ENCODE measurements around the gene USP15.

USP15 gene

DNA sequence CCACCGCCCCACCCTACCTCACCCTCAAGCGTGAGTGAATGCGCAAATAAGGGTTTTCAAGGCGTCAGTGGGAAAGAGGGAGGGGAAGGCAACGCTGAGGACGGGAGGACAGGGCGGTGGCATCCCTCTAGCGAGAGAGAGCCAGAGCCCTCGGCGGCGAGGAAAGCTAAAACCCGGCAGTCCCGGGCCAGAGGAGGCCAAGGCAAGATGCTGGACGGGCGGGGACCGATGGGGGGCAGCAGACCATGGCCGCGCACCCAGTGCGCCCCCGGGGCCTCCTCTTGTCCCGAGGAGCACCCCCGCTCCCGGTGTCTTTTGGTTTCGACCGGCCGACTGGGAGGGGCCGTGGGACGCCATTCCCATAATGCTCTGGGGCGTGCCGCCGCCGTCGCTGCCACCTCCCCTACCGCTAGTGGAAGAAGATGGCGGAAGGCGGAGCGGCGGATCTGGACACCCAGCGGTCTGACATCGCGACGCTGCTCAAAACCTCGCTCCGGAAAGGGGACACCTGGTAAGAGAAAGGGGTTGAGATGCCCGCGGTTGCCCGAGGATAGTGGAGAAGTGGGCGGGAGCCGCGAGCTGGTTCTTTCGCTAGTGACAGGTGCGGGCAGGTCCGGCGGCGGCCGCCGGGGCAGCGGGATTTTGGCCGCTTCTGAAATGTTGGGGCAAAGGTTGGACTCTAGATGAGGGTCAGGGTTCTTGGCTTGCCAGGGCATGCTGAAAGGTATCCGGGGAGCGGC, at the start of gene USP15:
Gene USP15 (plus strand): TSS at position 412 of the 740 bp plus-strand sequence. CDS start 11 bp downstream, at position 423.
- peak; percentile 94 for DNase-seq

DNA sequence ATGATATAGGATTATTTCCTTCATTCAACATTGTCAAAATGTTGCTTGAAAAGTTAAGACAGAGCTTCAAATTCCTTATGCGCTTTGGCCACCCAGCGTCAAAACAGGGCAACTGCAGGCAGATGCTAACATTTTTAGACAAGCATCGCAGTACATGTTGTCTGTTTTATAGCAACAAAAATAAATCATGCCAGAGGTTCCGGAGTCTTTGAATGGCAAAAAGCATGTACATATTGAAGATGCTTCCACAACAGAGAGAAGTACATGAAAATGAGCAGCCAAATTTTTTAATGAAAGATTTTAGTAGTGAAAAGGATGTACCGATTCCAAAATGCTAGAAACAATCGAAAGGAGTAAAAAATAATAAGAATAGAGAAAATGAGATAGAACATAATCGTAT, 49.8 kb upstream of the USP15 start:
- peak; percentile 5 for DNase-seq

DNA sequence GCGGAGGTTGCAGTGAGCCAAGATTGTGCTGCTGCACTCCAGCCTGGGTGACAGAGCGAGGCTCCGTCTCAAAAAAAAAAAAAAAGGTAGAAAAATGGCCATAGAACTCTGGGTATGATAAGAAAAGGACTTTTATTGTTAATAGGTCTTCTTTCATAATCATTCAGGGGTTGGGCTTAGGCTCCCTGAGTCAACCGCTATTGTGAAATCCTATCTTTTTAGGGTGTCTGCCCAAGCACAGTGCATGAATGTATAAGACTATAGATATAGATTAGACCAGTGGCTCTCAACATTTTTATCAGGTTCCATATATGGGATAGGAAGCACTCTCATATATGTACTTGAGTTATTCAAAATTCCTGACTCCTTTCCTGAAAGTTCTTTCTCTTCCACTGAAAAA, 48.7 kb upstream of the USP15 start:
- no peak for DNase-seq

DNA sequence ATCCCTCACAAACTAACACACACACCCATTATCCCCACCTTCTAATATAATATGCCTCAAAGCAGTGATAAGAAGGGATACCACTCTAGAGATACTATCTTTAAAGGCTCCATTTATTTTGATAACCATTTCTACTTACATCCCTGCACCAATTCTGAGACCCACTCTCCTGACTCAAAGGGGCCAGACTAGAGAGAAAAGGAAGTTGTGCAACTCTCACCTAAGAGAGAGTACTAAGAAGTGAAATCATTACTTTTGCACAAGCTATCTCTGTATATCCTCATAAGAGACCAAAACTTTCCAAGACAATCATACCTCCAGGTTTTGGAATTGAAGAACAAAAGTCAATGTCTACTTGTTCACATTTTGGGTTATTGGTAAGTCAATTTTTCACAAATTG, 45.4 kb upstream of the USP15 start:
- DNase-seq, result no peak

DNA sequence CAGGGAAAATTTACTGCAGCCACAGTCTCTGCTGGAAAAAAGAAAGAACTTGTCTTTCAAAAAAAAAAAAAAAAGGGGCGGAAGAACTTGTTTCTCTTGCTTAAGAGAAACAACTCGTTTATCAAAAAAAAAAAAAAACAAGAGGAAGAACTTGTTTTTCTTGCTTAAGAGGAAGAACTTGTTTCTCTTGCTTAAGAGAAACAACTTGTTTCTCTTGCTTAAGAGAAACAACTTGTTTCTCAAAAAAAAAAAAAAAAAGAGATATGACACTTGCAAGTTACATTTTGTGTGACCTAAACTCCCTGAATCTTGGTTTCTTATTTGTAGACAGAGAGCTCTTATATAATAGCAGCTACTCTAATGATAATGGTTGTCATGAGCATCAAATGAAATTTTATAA, 44.7 kb upstream of the USP15 start:
- no peak for DNase-seq

DNA sequence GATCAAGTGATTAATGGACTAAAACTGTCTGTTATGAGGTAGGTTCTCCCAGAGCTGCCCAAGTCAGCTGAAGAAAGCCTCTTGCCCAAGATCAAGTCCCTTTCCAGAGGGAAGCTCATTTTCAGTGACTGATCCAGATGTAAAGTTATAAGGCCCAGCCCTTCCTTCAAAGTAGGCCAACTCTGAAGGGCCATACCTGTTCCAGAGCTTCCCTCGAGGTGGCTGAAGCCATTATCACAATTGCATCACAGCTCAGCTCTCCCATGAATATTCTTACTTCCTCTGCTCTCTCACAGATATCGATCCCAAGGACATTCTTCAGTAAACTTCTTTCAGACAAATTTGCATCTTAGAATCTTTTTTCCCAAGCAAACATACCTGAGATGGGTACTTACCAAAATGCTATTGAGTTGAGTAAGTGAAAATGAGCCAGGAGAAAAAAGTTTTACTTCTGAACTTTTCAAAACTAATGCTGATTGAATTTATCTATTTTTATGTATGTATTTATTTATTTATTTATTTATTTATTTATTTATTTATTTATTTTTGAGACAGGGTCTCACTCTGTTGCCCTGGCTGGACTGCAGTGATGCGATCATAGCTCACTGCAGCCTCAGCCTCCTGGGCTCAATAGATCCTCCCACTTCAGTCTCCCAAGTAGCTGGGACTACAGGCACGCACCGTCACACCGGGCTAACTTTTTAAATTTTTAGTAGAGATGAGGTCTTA, 42.6 kb upstream of the USP15 start:
- no peak for DNase-seq

DNA sequence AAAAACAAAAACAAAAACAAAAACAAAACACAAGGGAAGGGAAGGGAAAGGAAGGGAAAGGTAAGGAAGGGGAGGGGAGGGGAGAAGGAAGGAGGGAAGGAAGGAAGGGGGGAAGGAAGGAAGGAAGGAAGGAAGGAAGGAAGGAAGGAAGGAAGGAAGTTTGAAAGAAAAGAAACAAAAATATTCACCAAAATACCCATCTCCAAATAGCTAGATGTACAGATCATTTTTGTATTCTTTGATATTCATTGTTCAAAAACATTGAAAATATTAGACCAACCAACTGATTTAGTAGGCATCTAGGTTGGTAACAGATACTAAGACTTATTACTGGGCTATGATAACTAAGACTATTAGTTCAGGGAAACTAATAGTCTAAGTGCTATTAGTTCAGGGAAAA, 39.1 kb upstream of the USP15 start:
- DNase-seq, result no peak

DNA sequence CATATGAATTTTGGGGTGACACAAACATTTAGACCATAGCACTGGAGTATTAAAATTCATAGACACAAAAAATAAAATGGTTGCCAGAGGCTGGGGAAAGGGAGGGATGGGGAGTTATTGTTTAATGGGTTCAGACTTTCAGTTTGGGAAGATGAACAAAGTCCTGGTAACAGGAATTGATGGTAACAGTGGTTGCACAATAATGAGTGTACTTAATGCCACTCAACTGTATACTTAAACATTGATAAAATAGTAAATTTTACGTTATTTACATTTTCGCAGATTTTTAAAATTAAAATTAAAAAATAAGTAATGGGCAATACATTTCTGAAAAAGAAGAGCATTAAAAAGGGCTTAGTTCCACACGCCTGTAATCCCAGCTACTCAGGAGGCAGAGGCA, 35.6 kb upstream of the USP15 start:
- DNase-seq, result no peak

DNA sequence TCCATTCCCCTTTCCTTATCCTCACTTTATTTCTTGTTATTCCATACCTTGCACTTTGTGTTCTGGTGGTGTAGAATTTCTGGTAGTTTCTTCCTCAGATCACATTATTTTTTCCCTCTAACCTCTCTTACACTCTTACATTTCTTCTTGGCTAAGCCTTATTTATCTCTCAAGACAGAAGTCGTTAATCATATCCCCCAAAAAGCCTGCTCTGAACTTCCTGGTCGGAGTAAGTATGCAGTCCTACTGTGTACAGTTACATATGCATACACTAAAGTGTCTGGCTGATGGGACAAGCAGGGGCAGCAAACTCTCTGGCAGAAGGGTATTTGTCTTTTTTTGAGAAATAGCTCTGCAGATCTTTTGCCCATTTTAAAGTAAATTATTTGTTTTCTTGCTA, 33.1 kb upstream of the USP15 start:
- DNase-seq, result no peak

DNA sequence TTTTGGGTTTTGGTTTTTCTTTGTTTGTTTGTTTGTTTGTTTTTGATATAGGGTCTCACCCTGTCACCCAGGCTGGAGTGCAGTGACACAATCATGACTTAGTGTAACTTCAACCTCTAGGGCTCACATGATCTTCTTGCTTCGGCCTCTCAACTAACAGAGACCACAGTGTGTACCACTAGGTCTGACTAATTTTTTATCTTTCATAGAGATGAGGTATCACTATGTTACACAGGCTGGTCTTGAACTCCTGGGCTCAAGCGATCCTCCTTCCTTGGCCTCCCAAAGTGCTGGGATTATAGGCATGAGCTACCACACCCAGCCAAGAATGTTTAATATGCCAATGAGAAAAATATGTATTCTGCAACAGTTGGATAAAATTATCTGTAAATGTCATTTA, 29.6 kb upstream of the USP15 start:
- no peak for DNase-seq

DNA sequence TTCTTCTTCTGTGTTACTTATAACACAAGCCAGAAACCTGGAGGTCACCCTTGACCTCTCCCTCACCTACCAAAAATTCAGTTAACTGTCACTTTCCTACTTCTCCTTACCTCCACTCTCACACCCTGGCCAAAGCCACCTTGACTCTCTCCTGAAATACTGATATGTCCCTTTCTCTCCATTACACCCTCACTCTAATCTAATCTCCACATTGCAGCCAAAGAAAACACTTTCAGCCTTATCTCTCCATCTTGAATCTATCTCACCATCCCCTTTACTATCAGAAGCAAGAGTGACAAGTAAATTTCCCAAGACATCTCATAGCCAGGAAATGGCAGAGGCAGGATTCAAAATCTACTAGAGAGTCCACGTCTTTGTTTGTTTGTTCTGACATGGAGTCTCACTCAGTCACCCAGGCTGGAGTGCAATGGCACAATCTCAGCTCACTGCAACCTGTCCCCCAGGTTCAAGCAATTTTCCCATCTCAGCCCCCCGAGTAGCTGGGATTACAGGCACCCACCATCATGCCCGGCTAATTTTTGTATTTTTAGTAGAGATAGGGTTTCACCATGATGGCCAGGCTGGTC, 28.0 kb upstream of the USP15 start:
- DNase-seq, result no peak

DNA sequence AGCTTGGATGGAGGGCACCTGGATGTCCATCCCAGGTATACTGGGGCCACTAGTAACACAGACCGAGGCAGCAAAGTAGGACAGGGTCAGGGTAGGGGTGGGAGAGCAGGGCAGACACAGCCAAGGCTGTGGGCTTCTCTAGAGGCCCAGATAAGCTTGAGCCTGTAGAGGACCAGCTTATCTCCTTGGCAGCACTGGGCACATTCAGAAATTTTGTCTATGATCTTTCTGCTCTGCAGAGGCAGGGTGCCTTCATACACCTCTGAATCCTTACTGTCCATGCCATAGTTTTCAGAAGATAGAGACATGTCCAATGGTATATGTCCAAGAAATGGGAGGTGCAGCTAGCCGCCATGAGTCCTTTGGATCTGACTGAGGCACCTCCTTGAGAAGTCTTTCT, 26.4 kb upstream of the USP15 start:
- DNase-seq, result no peak

DNA sequence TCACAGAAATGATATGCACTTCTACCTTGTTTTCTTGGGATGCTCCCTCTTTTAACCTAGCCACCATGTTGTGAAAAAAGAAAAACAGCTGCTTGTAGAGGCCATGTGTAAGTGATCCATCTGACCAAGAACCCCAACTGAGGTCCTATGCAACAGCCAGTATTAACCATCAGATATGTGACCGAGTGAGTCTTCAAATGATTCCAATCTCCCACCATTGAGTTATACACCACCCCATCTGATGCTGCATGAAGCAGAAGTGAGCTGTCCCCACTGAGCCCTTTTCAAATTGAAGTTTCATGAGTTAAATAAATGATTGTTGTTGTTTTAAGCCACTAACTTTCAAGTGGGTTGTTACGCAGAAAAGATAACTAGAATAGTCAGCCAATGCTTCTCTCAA, 20.6 kb upstream of the USP15 start:
- DNase-seq, result no peak

DNA sequence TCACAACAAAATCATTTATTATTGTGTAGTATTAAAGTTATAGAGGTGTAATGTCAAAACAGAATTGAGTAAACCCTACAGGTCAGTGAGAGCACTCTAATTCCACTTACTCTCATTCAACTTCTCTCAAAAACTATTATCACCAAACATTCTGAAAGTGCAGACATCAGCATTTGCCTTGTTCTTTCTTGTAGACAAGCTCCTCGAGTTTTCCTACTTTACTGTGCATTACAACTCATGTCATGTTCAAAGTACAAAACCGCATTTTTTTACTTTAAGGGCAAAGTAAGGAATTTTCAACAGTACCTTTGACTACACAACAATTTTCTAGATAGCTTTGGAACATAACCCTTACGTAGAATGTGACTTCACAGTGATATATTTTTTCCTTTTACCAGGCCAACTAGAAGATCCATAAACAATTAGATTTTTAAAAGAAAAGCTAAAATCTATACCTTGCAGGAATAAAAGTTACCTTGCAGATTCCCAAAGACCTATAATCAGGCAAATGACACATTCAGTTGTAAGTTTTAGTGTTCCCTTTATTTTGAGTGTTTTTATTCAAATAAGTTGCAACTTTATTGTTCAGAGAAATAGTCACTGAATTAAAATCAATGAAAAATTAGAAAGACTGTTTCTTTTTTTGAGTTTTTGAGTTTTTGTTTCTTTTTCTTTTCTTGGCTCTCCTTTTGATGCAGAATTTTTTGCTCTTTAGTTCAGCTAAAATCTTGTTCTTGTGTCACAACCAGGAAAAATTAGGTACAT, 12.7 kb upstream of the USP15 start:
- DNase-seq, result no peak

DNA sequence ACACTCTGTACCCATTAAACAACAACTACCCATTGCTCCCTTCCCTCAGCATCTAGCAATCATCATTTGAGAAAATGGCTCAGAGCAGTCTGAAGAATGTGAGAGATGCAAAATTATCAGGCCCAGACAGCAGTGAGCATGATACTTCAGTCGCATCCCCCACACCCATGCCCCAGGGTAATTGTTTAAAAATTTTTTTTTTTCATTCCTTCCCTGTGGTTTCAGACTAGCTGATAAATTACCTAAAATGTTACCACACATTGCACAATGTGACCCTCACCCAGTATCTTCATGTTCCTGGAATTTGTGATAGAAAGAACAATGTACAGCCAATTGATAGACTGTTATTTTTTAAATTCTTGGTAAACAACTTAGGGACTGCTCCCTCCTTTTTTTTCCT, 11.3 kb upstream of the USP15 start:
- no peak for DNase-seq

DNA sequence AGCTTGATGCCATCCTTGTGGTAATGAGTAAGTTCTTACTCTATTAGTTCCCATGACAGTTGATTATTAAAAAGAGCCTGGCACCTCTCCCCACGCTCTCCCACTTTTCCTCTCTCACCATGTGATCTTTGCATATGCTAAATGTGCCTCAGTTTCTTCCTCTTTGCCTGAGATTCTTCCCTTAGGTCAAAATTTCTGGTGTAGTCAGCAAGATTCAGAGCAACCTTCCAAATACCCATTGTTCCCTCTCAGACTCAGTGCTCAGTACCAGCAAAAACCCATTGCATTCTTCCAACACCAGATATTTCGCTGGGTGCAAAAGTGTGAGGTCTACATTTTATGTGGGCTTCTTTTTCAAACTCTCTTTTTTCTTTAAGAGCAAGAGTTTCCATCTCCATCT, 10.8 kb upstream of the USP15 start:
- DNase-seq, result no peak

DNA sequence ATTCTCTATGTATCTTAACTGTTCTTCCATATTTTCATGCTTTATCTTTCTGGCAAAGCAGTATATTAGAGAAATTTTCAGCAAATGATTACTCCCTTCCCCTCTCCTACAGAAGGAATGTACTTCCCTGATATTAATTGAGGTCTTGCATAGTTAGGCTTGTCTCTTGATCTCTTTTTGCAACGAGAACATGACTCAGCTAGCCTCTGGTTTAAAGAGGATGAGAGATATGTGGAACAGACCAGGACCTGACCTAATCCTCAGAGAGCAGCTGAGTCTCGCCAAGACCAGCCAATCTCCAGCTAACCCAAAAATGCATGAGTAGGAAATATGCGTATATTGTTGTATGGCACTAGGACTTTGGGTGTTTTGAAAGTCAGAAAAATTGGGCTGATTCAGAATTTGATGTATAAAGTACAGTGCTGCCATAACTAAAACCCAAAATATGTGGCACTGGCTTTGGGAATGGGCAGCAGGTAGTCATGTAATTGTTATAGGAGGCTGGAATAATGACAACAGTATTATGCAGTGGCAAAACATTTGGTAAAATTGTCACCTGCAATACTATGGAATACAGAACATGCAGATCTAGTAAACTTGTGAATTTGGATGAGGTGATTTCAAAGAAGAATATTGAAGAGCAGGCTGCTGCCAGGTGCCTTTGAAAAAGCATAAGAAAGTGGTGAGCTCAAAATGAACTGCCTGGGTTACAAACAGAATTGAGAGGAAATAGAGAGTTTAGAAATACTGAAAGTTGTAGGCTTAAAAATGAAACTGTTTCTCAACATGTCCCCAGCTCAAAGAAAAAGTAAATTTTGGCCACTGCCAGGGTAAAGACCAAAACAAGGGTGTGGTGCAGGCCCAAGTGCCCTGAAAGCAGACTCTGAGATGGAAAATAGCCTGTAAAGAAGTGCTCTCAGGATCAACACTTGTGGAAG, 9.3 kb upstream of the USP15 start:
- no peak for DNase-seq

DNA sequence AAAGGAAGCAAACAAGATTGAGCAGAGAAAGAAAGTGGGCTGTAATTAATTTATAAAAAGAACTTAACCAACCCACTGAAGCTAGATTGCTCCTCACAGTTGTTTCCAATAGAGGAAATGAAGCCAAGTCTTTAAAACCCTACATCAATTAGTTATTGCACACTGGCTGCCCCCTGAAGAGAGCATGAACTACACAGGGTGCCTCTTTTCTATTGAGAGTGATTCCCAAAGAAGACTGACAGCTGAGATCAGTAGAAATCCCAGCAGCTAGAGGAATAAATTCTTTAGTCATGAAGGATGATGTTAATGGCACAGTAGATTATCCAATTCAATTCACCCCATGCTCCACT, 8.6 kb upstream of the USP15 start:
- DNase-seq, result no peak

DNA sequence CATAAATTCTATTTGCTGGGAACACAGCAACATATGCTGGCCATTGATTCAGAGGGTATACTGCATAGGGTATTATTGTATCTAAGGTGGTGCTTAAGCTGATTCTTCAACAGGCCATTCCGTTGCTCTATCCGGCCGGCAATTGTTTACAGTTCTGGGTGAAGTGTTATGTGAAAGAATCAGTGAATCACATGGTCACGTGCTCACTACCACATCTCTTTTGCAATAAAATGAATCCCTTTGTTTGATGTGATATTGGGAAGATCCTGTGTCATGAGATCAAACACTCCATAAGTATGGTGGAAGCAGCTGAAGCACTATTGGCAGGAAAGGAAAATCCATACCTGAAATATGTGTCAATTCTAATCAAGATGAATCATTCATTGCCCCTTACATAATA, 7.6 kb upstream of the USP15 start:
- DNase-seq, result no peak

DNA sequence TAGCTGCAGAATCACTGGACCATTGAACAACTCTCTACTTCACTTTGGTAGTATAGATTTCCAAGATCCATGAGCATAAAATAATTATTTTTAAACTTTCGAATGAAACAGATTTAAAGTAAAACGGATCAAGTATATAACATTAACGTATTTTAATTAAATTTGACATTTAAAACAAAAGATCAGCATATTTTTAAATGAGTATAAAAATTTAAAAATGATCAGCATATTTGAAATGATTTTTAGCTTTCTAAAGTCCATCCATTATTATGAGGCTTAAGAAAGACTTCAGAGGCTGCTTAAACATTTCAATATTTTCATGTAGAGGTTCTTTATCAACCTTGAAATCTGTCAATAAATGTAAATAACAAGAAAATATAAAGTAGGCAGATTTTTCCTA, 5.2 kb upstream of the USP15 start:
- DNase-seq, result no peak

DNA sequence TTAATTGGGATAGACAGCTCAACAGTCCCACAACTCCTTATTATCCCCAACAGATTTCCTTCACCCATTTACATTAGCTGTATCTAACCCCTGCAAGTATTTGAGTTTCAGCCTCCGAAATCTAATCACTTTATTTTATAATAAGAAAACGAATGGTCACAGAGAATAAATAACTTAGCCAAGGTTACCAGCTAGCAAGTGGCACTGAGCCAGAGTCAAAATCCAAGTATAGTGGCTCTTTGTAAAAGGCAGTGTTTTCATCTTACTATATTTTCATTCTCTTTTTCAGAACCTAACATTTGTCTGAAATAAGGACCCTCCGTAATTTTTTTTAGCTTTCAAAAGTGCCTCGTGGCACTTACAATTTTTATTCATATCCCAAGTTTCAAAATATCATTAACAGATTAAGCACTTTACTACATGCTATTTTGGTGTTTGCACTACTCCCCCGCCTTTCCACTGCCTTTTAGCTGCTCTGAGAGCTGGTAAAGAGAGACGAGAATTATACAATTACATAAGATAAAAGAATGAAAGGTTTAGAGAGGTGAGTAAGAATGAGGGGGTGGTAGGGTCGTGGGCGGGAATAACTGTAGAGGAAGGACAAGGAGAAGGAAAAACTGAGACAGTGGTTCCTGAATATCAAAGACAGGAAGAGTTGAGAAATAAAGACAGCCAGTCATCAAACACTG, 3.7 kb upstream of the USP15 start:
- no peak for DNase-seq

DNA sequence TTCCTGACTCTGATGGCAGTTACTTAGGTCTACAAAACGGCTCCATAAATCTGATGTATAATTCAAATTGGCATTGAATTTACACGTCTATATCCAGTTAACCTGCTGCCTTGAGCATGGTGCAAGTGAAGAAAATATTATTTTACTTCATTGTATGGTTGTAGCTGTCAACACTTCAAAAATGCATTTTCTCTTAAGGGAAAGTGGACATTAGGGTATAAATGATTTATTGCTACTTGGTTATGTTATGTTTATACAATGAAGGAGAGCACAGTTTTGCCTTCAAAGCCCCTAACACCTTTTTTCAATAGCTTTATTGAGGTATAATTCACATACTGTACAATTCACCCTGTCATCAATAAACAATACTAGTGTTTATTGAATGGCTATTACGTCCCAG, 2.0 kb upstream of the USP15 start:
- DNase-seq, result no peak

Measured in NCI-H2171 (cell line).